HL-60 (cell line): ENCODE measurements around the gene DENND1A.

Source experiments
- DNase-seq, 2 experiments: peaks; one replicate each; pipeline ENCODE4 v3.0.0-alpha.2; 2010 to 2020; ENCODE audit warnings: low read depth in 1 of 2, low spot score in 1 of 2
- H3K27ac ChIP-seq: fragments of 250-450 bp; sonication (Bioruptor Pico); replicated peaks from 2 replicates; pipeline ENCODE4 v1.5.1; 2020; ENCODE audit warnings: mild to moderate bottlenecking, moderate library complexity
- H3K27me3 ChIP-seq: fragments of 250-450 bp; sonication (Bioruptor Pico); 2 replicates; pipeline ENCODE4 v1.5.1; 2021; ENCODE audit warnings: mild to moderate bottlenecking, moderate library complexity; ENCODE audit not compliant: insufficient read depth, poor library complexity, severe bottlenecking
- H3K4me3 ChIP-seq: replicated peaks from 2 replicates; pipeline ENCODE4 v1.5.1; 2011; ENCODE audit warnings: mild to moderate bottlenecking, control low read depth, low read length; ENCODE audit not compliant: insufficient read depth
- GABPA ChIP-seq: IDR thresholded peaks from 2 replicates; pipeline ENCODE4 v1.6.1; 2012; ENCODE audit warnings: low read depth
- POLR2AphosphoS5 ChIP-seq: IDR thresholded peaks from 2 replicates; pipeline ENCODE4 v1.6.1; 2012; ENCODE audit warnings: low read depth
- REST ChIP-seq: IDR thresholded peaks from 2 replicates; pipeline ENCODE4 v1.6.1; 2012; ENCODE audit warnings: low read depth; ENCODE audit not compliant: insufficient replicate concordance
- SPI1 ChIP-seq: IDR thresholded peaks from 2 replicates; pipeline ENCODE4 v1.6.1; 2012; ENCODE audit warnings: low read depth, mild to moderate bottlenecking, borderline replicate concordance
- TF ChIP-seq, protein P1 (sequence below): IDR thresholded peaks from one replicate; pipeline ENCODE4 v1.5.1; 2011; ENCODE audit warnings: low read length, control low read depth, inconsistent platforms; ENCODE audit not compliant: insufficient read depth

Gene DENND1A

GRCh38 chr9:123807251-123807650 lies 122.7 kb downstream of the DENND1A start:
- TF ChIP-seq POLR2AphosphoS5 (no peak), REST (no peak), SPI1 (no peak)
- TF ChIP-seq, protein P1, sequence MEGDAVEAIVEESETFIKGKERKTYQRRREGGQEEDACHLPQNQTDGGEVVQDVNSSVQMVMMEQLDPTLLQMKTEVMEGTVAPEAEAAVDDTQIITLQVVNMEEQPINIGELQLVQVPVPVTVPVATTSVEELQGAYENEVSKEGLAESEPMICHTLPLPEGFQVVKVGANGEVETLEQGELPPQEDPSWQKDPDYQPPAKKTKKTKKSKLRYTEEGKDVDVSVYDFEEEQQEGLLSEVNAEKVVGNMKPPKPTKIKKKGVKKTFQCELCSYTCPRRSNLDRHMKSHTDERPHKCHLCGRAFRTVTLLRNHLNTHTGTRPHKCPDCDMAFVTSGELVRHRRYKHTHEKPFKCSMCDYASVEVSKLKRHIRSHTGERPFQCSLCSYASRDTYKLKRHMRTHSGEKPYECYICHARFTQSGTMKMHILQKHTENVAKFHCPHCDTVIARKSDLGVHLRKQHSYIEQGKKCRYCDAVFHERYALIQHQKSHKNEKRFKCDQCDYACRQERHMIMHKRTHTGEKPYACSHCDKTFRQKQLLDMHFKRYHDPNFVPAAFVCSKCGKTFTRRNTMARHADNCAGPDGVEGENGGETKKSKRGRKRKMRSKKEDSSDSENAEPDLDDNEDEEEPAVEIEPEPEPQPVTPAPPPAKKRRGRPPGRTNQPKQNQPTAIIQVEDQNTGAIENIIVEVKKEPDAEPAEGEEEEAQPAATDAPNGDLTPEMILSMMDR, result no peak
- no peak for DNase-seq

DNA sequence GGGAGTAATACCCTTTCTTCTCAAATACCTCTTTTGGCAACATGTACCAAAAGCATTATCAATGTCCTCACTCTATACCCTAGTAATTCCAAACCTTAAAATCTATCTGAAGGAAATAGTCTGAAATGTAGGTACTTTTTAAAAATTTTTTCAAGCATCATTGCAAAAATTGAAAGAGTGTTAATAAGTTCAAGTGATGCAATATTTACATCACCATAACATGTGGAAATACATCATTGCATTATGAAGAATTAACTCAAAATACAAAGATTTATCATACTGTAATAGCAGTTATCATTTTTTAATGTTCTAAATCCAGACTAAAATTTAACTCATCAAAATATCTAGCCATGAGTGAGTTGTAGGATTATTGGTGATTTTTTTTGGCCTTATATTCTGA lies 123.1 kb downstream of the DENND1A start:
- no peaks in the 10 kb centered on the region for H3K27me3 ChIP-seq
- TF ChIP-seq REST (no peak), POLR2AphosphoS5 (no peak), SPI1 (no peak), GABPA (no peak)
- TF ChIP-seq, protein P1, result no peak
- DNase-seq, result peak in 1 of 2 experiments; percentile 8
- H3K27ac ChIP-seq, result no peak overlapping the region
- H3K4me3 ChIP-seq, result no peak overlapping the region

More at GRCh38 chr9:123807251-123807650, 122.7 kb downstream of the DENND1A start:
- H3K4me3 ChIP-seq, result no peak overlapping the region
- no peaks in the 10 kb centered on the region for H3K27me3 ChIP-seq
- no peak overlapping the region for H3K27ac ChIP-seq

DNA sequence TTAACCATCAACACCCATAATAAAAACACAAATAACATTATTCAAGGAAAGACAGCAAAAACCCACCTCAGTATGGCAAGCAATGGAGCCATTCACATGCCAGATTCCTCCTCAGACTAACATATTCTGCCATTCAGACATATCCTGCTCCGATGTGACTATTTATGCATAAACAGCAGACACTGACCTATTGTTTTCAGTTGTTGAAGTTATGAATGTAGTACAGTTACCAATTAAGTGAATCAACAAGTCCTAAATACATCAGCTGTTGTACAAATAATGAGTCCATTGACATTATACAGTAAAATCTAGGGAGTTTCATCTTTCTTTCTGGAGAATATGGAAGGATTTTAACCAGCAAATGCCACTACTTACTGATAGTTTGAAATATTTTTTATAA lies 131.7 kb downstream of the DENND1A start:
- Histone ChIP-seq H3K4me3 (no peak overlapping the region), H3K27ac (no peak overlapping the region), H3K27me3 (no peaks in the 10 kb centered on the region)
- no peak for DNase-seq
- TF ChIP-seq POLR2AphosphoS5 (no peak), REST (no peak), GABPA (no peak), SPI1 (no peak)
- TF ChIP-seq, protein P1, result no peak
